Astrocyte (in vitro differentiated cells and primary cell): ENCODE data around the gene DGKG. TPM values are rescaled to one million over a fixed set of nuclear protein-coding genes. Genes with fewer than 3 reads are reported as not detected.
A peak's percentile ranks its signal among the peaks of the same experiment; 100 is the strongest.

Experiments used
- DNase-seq: peaks from one replicate; pipeline ENCODE4 v3.0.0-alpha.2; 2010; ENCODE audit warnings: low read depth
- FAIRE-seq: peaks from 2 replicates; lab custom pipeline; 2011; peaks lifted over from hg19 to GRCh38; lab: Jason Lieb, UNC
- H2AFZ ChIP-seq: 2 replicates; pipeline ENCODE4 v1.6.0; 2012; ENCODE audit warnings: low read depth, low read length, inconsistent platforms
- H3K27ac ChIP-seq: 2 replicates; pipeline ENCODE4 v1.5.1; 2011; ENCODE audit warnings: low read depth, low read length, inconsistent platforms
- H3K27me3 ChIP-seq: 2 replicates; pipeline ENCODE4 v1.6.0; 2011; ENCODE audit warnings: low read length, inconsistent platforms; ENCODE audit not compliant: insufficient read depth
- H3K36me3 ChIP-seq: 2 replicates; pipeline ENCODE4 v1.5.1; 2011; ENCODE audit warnings: low read length, inconsistent platforms; ENCODE audit not compliant: insufficient read depth
- H3K4me1 ChIP-seq: 2 replicates; pipeline ENCODE4 v1.5.1; 2011; ENCODE audit warnings: low read length, inconsistent platforms; ENCODE audit not compliant: insufficient read depth
- H3K4me2 ChIP-seq: 2 replicates; pipeline ENCODE4 v1.6.0; 2012; ENCODE audit warnings: low read length, inconsistent platforms
- H3K4me3 ChIP-seq: 2 replicates; pipeline ENCODE4 v1.5.1; 2011; ENCODE audit warnings: low read depth, mild to moderate bottlenecking, low read length, inconsistent platforms; ENCODE audit not compliant: insufficient read depth
- H3K79me2 ChIP-seq: 2 replicates; pipeline ENCODE4 v1.6.0; 2012; ENCODE audit warnings: mild to moderate bottlenecking, low read length, inconsistent platforms; ENCODE audit not compliant: insufficient read depth
- H3K9ac ChIP-seq: 2 replicates; pipeline ENCODE4 v1.6.0; 2012; ENCODE audit warnings: mild to moderate bottlenecking, low read length, inconsistent platforms
- H3K9me3 ChIP-seq: 2 replicates; pipeline ENCODE4 v1.5.1; 2012; ENCODE audit warnings: low read depth, mild to moderate bottlenecking, low read length, inconsistent platforms; ENCODE audit not compliant: insufficient read depth
- H4K20me1 ChIP-seq: 2 replicates; pipeline ENCODE4 v1.6.0; 2012; ENCODE audit warnings: low read length, inconsistent platforms; ENCODE audit not compliant: insufficient read depth
- H3K27ac Mint-ChIP-seq: one replicate; pipeline ENCODE4 v1.8.0; 2021; ENCODE audit warnings: mild to moderate bottlenecking, mixed read lengths; ENCODE audit not compliant: unreplicated experiment
- H3K27me3 Mint-ChIP-seq: one replicate; pipeline ENCODE4 v1.8.0; 2021; ENCODE audit warnings: low read depth, mixed read lengths; ENCODE audit not compliant: unreplicated experiment
- H3K36me3 Mint-ChIP-seq: one replicate; pipeline ENCODE4 v1.8.0; 2021; ENCODE audit warnings: low read depth, mixed read lengths; ENCODE audit not compliant: unreplicated experiment
- H3K4me1 Mint-ChIP-seq: one replicate; pipeline ENCODE4 v1.8.0; 2021; ENCODE audit warnings: low read depth, mixed read lengths; ENCODE audit not compliant: unreplicated experiment
- H3K4me3 Mint-ChIP-seq: one replicate; pipeline ENCODE4 v1.8.0; 2021; ENCODE audit warnings: mild to moderate bottlenecking, moderate library complexity, mixed read lengths; ENCODE audit not compliant: unreplicated experiment
- H3K9me3 Mint-ChIP-seq: one replicate; pipeline ENCODE4 v1.8.0; 2021; ENCODE audit warnings: mild to moderate bottlenecking, mixed read lengths; ENCODE audit not compliant: unreplicated experiment
- CTCF ChIP-seq: IDR thresholded peaks from 2 replicates; pipeline ENCODE4 v1.5.1; 2011; ENCODE audit warnings: low read depth, mild to moderate bottlenecking, inconsistent platforms, low read length, moderate library complexity; ENCODE audit not compliant: insufficient read depth
- EZH2 ChIP-seq: IDR thresholded peaks from 2 replicates; pipeline ENCODE4 v1.6.1; 2012; ENCODE audit warnings: mild to moderate bottlenecking, low read length, inconsistent platforms; ENCODE audit not compliant: insufficient read depth
- total RNA-seq: library from RNA; stranded (reverse); gene quantifications from 2 replicates; pipeline ENCODE4 v1.2.1, GENCODE V29; 2021

Gene DGKG
- total RNA-seq, 1 donor from 2014 or later: 0.64 TPM

- peaks cover 7% of the 10 kb centered on the region for H3K27me3 ChIP-seq
- no peaks in the 10 kb centered on the region for H4K20me1 ChIP-seq
- Mint-ChIP-seq H3K27me3 (peaks cover 26% of the 10 kb centered on the region), H3K9me3 (peaks cover 1% of the 10 kb centered on the region), H3K4me1 (peaks cover 5% of the 10 kb centered on the region), H3K4me3 (no peak overlapping the region), H3K27ac (no peak overlapping the region), H3K36me3 (no peaks in the 10 kb centered on the region)
- no peak overlapping the region for H3K9ac ChIP-seq
- DNase-seq: no peak
- H3K79me2 ChIP-seq: no peaks in the 10 kb centered on the region
- FAIRE-seq: no peak
- no peak overlapping the region for H3K27ac ChIP-seq
- H3K9me3 ChIP-seq: no peaks in the 10 kb centered on the region
- no peaks in the 10 kb centered on the region for H3K36me3 ChIP-seq
- H3K4me1 ChIP-seq: peaks cover 6% of the 10 kb centered on the region
- TF ChIP-seq CTCF (no peak), EZH2 (no peak)
- H3K4me3 ChIP-seq: no peak overlapping the region
- H2AFZ ChIP-seq: no peak overlapping the region
- H3K4me2 ChIP-seq: no peak overlapping the region
Measured at GRCh38 chr3:186237915-186238314, 124.1 kb downstream of the DGKG start.

GRCh38 chr3:186236357-186237020, 125.5 kb downstream of the DGKG start:
- no peaks in the 10 kb centered on the region for H3K36me3 ChIP-seq
- H3K9ac ChIP-seq: no peak overlapping the region
- TF ChIP-seq EZH2: no peak
- TF ChIP-seq CTCF: no peak
- H3K27me3 Mint-ChIP-seq: peaks cover 26% of the 10 kb centered on the region
- H3K79me2 ChIP-seq: no peaks in the 10 kb centered on the region
- peaks cover 3% of the 10 kb centered on the region for H3K9me3 Mint-ChIP-seq
- H3K27ac Mint-ChIP-seq: no peak overlapping the region
- no peaks in the 10 kb centered on the region for H3K4me1 ChIP-seq
- H3K4me2 ChIP-seq: no peak overlapping the region
- H3K4me3 ChIP-seq: no peak overlapping the region
- no peaks in the 10 kb centered on the region for H3K9me3 ChIP-seq
- DNase-seq: peak; percentile 33
- no peak for FAIRE-seq
- H3K27me3 ChIP-seq: peaks cover 7% of the 10 kb centered on the region
- no peak overlapping the region for H3K4me3 Mint-ChIP-seq
- H3K4me1 Mint-ChIP-seq: peaks cover 5% of the 10 kb centered on the region
- no peaks in the 10 kb centered on the region for H4K20me1 ChIP-seq
- no peak overlapping the region for H3K27ac ChIP-seq
- H2AFZ ChIP-seq: no peak overlapping the region
- no peaks in the 10 kb centered on the region for H3K36me3 Mint-ChIP-seq

GRCh38 chr3:186235554-186235953, 126.5 kb downstream of the DGKG start:
- Histone ChIP-seq H4K20me1 (no peaks in the 10 kb centered on the region), H3K9me3 (no peaks in the 10 kb centered on the region), H3K9ac (no peak overlapping the region), H2AFZ (no peak overlapping the region), H3K27me3 (peaks cover 7% of the 10 kb centered on the region), H3K4me2 (no peak overlapping the region), H3K36me3 (no peaks in the 10 kb centered on the region), H3K4me3 (no peak overlapping the region), H3K27ac (no peak overlapping the region), H3K4me1 (no peaks in the 10 kb centered on the region), H3K79me2 (no peaks in the 10 kb centered on the region)
- no peak for DNase-seq
- Mint-ChIP-seq H3K27me3 (peaks cover 22% of the 10 kb centered on the region), H3K4me3 (no peak overlapping the region), H3K36me3 (no peaks in the 10 kb centered on the region), H3K9me3 (peaks cover 6% of the 10 kb centered on the region), H3K4me1 (peaks cover 5% of the 10 kb centered on the region), H3K27ac (no peak overlapping the region)
- no peak for FAIRE-seq
- TF ChIP-seq EZH2: no peak
- TF ChIP-seq CTCF: no peak
